OCI-LY7 (cell line): ENCODE data around the gene BAG5. TPM values are rescaled to one million over a fixed set of nuclear protein-coding genes. Genes with fewer than 3 reads are reported as not detected.
A peak's percentile ranks its signal among the peaks of the same experiment; 100 is the strongest.

Experiments used
- BruUV-seq: library from RNA; stranded (reverse); fragments of 400-500 nt; replicated peaks from 2 replicates; lab custom pipeline; 2021; lab: Mats Ljungman, UMichigan
- CTCF ChIA-PET: fragments of 300-600 bp; sonication (Branson Sonifier 250); formaldehyde crosslinking; loops from one replicate; lab custom pipeline; 2022; ENCODE audit warnings: antibody characterized with exemption; ENCODE audit not compliant: unreplicated experiment; lab: Charles Lee
- POLR2A ChIA-PET: fragments of 300-600 bp; sonication (Branson Sonifier 250); formaldehyde crosslinking; loops from one replicate; lab custom pipeline; 2022; ENCODE audit warnings: antibody characterized with exemption; lab: Charles Lee
- DNase-seq: peaks from one replicate; pipeline ENCODE4 v3.0.0-alpha.2; 2015; ENCODE audit warnings: low spot score
- H2AFZ ChIP-seq: fragments of 200-600 bp; sonication (generic), shearing (Covaris generic); 2 replicates; pipeline ENCODE4 v1.6.1; 2014; ENCODE audit warnings: mild to moderate bottlenecking, antibody characterized with exemption, low read length, moderate library complexity
- H3K27ac ChIP-seq: fragments of 200-600 bp; sonication (generic); 2 replicates; pipeline ENCODE4 v1.5.1; 2014; ENCODE audit warnings: mixed run types, low read depth, mild to moderate bottlenecking, moderate library complexity, low read length, inconsistent platforms; ENCODE audit not compliant: poor library complexity, severe bottlenecking
- H3K36me3 ChIP-seq: fragments of 200-600 bp; sonication (generic); 2 replicates; pipeline ENCODE4 v1.6.1; 2014; ENCODE audit warnings: mild to moderate bottlenecking, antibody characterized with exemption, low read length, moderate library complexity, mixed read lengths; ENCODE audit not compliant: insufficient read depth
- H3K4me1 ChIP-seq: fragments of 200-600 bp; sonication (generic); 2 replicates; pipeline ENCODE4 v1.5.1; 2014; ENCODE audit warnings: mild to moderate bottlenecking, low read length; ENCODE audit not compliant: insufficient read depth, poor library complexity, severe bottlenecking
- H3K4me2 ChIP-seq: fragments of 200-600 bp; sonication (generic); 2 replicates; pipeline ENCODE4 v1.6.1; 2014; ENCODE audit warnings: mild to moderate bottlenecking, low read length
- H3K4me3 ChIP-seq: fragments of 200-600 bp; sonication (generic); 2 replicates; pipeline ENCODE4 v1.5.1; 2014; ENCODE audit warnings: mild to moderate bottlenecking, low read depth, low read length; ENCODE audit not compliant: poor library complexity, severe bottlenecking
- H3K79me2 ChIP-seq: fragments of 200-600 bp; sonication (generic); 2 replicates; pipeline ENCODE4 v1.6.1; 2016; ENCODE audit warnings: low read depth, mild to moderate bottlenecking, low read length, moderate library complexity, mixed read lengths; ENCODE audit not compliant: insufficient read depth
- H3K9me2 ChIP-seq: fragments of 200-600 bp; sonication (generic); 2 replicates; pipeline ENCODE4 v1.6.1; 2016; ENCODE audit warnings: mild to moderate bottlenecking, low read length, mixed read lengths; ENCODE audit not compliant: insufficient read depth
- H3K9me3 ChIP-seq: fragments of 200-600 bp; sonication (generic); 2 replicates; pipeline ENCODE4 v1.6.1; 2014; ENCODE audit warnings: mild to moderate bottlenecking, mixed run types, low read length, mixed read lengths
- H4K20me1 ChIP-seq: fragments of 200-600 bp; sonication (generic); 2 replicates; pipeline ENCODE4 v1.6.1; 2014; ENCODE audit warnings: mild to moderate bottlenecking, antibody characterized with exemption, low read length, moderate library complexity, mixed read lengths; ENCODE audit not compliant: insufficient read depth
- CTCF ChIP-seq: fragments of 200-600 bp; sonication (generic); conservative IDR thresholded peaks from 2 replicates; pipeline ENCODE4 v1.5.1; 2014; ENCODE audit warnings: mild to moderate bottlenecking, antibody characterized with exemption, low read length, moderate library complexity, mixed read lengths
- EZH2phosphoT487 ChIP-seq: fragments of 200-600 bp; sonication (generic); IDR thresholded peaks from 2 replicates; pipeline ENCODE4 v1.6.1; 2018; ENCODE audit warnings: low read depth, borderline replicate concordance, mild to moderate bottlenecking, mixed run types, antibody characterized with exemption, low read length, moderate library complexity, mixed read lengths
- intact Hi-C: fragments of 100-400 bp; cut with micrococcal nuclease; formaldehyde crosslinking; loops from one replicate; pipeline ENCODE4 v1.10.0; 2022; ENCODE audit not compliant: unreplicated experiment
- total RNA-seq, 2 experiments: library from RNA; depleted of rRNA in 1 of 2; stranded (reverse); fragments of >200 nt in 1 of 2; shearing (Covaris generic) in 1 of 2; gene quantifications; 2 replicates each; pipeline ENCODE4 v1.2.3, GENCODE V29; 2014 to 2022

Gene BAG5
- total RNA-seq, 2 experiments from 2014 or later, result 29.2 to 38.7 TPM

GRCh38 chr14:103600503-103600902 lies 38.0 kb upstream of the BAG5 start:
- CTCF ChIA-PET, result no interaction called here
- no peaks in the 10 kb centered on the region for H3K9me3 ChIP-seq
- H2AFZ ChIP-seq, result no peak overlapping the region
- POLR2A ChIA-PET, result interaction anchor here (0.7 to 2.1 kb wide), 2 partner anchors 10 to 1066 kb away, joined by 3 to 4 read pairs; no protein-coding TSS in a partner anchor
- no peak for DNase-seq
- H3K4me3 ChIP-seq, result no peak overlapping the region
- H3K4me2 ChIP-seq, result no peak overlapping the region
- no peak overlapping the region for H3K27ac ChIP-seq
- no peak for TF ChIP-seq CTCF
- TF ChIP-seq EZH2phosphoT487, result no peak
- no peaks in the 10 kb centered on the region for H3K79me2 ChIP-seq
- no peaks in the 10 kb centered on the region for H4K20me1 ChIP-seq
- intact Hi-C loops, result no loop called here
- BruUV-seq, result no TSS peak
- H3K9me2 ChIP-seq, result no peaks in the 10 kb centered on the region
- H3K4me1 ChIP-seq, result peaks cover 13% of the 10 kb centered on the region
- no peaks in the 10 kb centered on the region for H3K36me3 ChIP-seq

- Histone ChIP-seq H3K4me1 (peaks cover 40% of the 10 kb centered on the region), H4K20me1 (no peaks in the 10 kb centered on the region), H3K9me2 (no peaks in the 10 kb centered on the region), H2AFZ (no peak overlapping the region), H3K4me2 (no peak overlapping the region), H3K36me3 (no peaks in the 10 kb centered on the region), H3K4me3 (no peak overlapping the region), H3K27ac (no peak overlapping the region), H3K79me2 (no peaks in the 10 kb centered on the region), H3K9me3 (no peaks in the 10 kb centered on the region)
- no peak for TF ChIP-seq EZH2phosphoT487
- no peak for TF ChIP-seq CTCF
- ChIA-PET CTCF (interaction anchor here (0.5 kb wide), 1 partner anchor 1555 kb away, joined by 6 read pairs; no protein-coding TSS in a partner anchor), POLR2A (no interaction called here)
- no TSS peak for BruUV-seq
- intact Hi-C loops, result no loop called here
- no peak for DNase-seq
Observed at GRCh38 chr14:103597623-103598377, 35.3 kb upstream of the BAG5 start.

- peaks cover 40% of the 10 kb centered on the region for H3K4me1 ChIP-seq
- CTCF ChIA-PET, result no interaction called here
- peaks cover 11% of the 10 kb centered on the region for H3K36me3 ChIP-seq
- intact Hi-C loops, result loop anchor here (2.0 kb wide), 1 partner anchor 31 kb away; no protein-coding TSS in a partner anchor
- peak overlapping the region; percentile 73 for H3K27ac ChIP-seq
- no peak for DNase-seq
- H3K79me2 ChIP-seq, result no peaks in the 10 kb centered on the region
- no peaks in the 10 kb centered on the region for H3K9me2 ChIP-seq
- H2AFZ ChIP-seq, result peak overlapping the region; percentile 0; the same call in 1 of the 2 replicates
- peak overlapping the region; percentile 14 for H3K4me3 ChIP-seq
- POLR2A ChIA-PET, result interaction anchor here (0.8 kb wide), 1 partner anchor 103 kb away, joined by 3 read pairs; no protein-coding TSS in a partner anchor
- TF ChIP-seq CTCF (no peak), EZH2phosphoT487 (no peak)
- H3K9me3 ChIP-seq, result no peaks in the 10 kb centered on the region
- BruUV-seq, result no TSS peak
- peak overlapping the region; percentile 58 for H3K4me2 ChIP-seq
- no peaks in the 10 kb centered on the region for H4K20me1 ChIP-seq
Observed at GRCh38 chr14:103594265-103594664, 31.8 kb upstream of the BAG5 start.
